WERI-Rb-1 (cell line): Measurements from ENCODE around the gene SLC1A7.
"Not testable (repeated sequence)": the region's sequence is repeated elsewhere in the genome, so short reads cannot be mapped to it uniquely, and the experiment has no call there.

ENCODE experiments used
- DNase-seq: peaks from one replicate; pipeline ENCODE4 v3.0.0-alpha.2; 2020
- H3K27ac ChIP-seq: fragments of 250-450 bp; sonication (Bioruptor Pico); 2 replicates; pipeline ENCODE4 v1.5.1; 2020; ENCODE audit warnings: mild to moderate bottlenecking, moderate library complexity
- H3K27me3 ChIP-seq: fragments of 250-450 bp; sonication (Bioruptor Pico); 2 replicates; pipeline ENCODE4 v1.5.1; 2021; ENCODE audit warnings: mild to moderate bottlenecking, low read depth, moderate library complexity; ENCODE audit not compliant: insufficient read depth, severe bottlenecking
- H3K36me3 ChIP-seq: fragments of 250-450 bp; sonication (Bioruptor Pico); 2 replicates; pipeline ENCODE4 v1.5.1; 2020; ENCODE audit warnings: mild to moderate bottlenecking, moderate library complexity
- H3K4me3 ChIP-seq: 2 replicates; pipeline ENCODE4 v1.5.1; 2011; ENCODE audit warnings: low read depth, mild to moderate bottlenecking, control low read depth, low read length
- H3K9me3 ChIP-seq: fragments of 250-450 bp; sonication (Bioruptor Pico); 2 replicates; pipeline ENCODE4 v1.5.1; 2021; ENCODE audit warnings: mild to moderate bottlenecking, moderate library complexity; ENCODE audit not compliant: severe bottlenecking
- TF ChIP-seq, protein P1 (sequence below): IDR thresholded peaks from 2 replicates; pipeline ENCODE4 v1.5.1; 2011; ENCODE audit warnings: low read depth, mild to moderate bottlenecking, control low read depth, inconsistent platforms, low read length

The SLC1A7 gene

DNA sequence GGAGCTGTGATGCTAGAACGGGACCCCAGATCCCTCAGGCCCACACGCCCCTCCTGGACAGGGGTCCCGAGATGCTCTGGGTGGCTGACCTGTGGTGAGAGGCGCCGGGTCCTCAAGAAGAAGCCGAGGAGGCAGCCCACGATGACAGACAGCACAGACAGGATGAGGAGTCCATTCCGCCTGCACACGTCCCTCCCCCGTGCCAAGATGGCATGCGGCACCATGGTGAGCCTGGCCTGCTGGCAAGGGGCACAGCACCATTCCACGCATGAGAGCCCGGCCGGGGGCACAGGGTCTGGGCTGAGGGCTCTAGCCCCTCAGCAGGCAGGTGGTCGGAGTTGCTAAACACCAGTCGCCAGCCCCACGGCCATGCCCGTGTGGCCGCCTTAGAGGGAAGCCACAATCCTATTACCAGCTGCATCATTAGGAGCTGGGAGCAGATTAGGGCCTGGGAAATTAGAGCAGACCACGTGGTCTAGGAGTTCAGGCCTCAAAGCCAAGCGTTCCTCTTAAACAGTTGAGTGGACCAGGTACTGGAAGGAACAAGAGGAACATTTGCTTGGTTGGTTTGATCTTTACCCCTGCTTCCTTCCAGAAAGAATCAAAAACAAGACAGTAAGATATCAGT lies at the start of gene SLC1A7:
Gene SLC1A7 (minus strand): TSS at position 413 of the 628 bp plus-strand sequence. CDS start 189 bp downstream, at position 224.
- Histone ChIP-seq H3K27me3 (no peaks in the 10 kb centered on the region), H3K4me3 (peak within 1 kb of the TSS; percentile 66), H3K27ac (peak within 1 kb of the TSS; percentile 90), H3K36me3 (peaks cover 39% of the 10 kb centered on the region), H3K9me3 (no peaks in the 10 kb centered on the region)
- TF ChIP-seq, protein P1, sequence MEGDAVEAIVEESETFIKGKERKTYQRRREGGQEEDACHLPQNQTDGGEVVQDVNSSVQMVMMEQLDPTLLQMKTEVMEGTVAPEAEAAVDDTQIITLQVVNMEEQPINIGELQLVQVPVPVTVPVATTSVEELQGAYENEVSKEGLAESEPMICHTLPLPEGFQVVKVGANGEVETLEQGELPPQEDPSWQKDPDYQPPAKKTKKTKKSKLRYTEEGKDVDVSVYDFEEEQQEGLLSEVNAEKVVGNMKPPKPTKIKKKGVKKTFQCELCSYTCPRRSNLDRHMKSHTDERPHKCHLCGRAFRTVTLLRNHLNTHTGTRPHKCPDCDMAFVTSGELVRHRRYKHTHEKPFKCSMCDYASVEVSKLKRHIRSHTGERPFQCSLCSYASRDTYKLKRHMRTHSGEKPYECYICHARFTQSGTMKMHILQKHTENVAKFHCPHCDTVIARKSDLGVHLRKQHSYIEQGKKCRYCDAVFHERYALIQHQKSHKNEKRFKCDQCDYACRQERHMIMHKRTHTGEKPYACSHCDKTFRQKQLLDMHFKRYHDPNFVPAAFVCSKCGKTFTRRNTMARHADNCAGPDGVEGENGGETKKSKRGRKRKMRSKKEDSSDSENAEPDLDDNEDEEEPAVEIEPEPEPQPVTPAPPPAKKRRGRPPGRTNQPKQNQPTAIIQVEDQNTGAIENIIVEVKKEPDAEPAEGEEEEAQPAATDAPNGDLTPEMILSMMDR, result no peak
- peak; percentile 86 for DNase-seq

DNA sequence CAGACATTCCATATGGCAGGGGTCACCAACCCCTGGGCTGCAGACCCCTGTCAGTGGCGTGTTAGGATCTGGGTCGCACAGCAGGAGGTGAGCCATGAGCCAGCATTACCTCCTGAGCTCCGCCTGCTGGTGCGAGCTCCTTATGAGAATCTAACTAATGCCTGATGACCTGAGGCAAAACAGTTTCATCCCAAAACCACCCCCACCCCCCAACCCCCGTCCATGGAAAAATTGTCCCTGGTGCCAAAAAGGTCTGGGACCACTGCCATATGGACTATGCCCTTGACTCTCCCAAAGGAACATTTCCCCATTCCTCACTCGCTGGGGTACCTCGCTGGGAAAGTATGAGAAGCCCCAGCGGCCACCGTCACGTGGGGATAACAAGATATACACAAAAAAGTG lies 47.8 kb upstream of the SLC1A7 start:
- TF ChIP-seq, protein P1, result peak; percentile 45
- Histone ChIP-seq H3K9me3 (no peaks in the 10 kb centered on the region), H3K27me3 (no peaks in the 10 kb centered on the region), H3K27ac (no peak overlapping the region), H3K36me3 (no peaks in the 10 kb centered on the region), H3K4me3 (no peak overlapping the region)
- peak; percentile 47 for DNase-seq

DNA sequence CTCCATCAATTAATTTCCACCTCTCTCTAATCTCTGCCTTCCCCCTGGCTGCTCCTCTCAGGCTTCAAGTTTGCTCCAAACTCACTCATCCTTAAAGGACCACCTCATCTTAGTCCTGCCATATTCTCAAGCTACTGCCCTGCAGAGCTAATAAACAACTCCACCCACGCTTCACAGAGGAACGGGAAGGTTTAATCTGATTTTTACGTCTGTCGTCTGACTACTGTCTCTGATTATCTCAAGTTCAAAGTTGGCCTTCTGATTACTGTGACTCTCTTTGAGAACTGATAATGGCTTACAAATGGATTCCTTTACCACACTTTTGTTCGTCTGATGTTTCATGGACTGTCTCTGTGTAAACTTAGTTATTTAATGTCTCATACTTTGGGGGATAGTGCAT lies 46.6 kb upstream of the SLC1A7 start:
- Histone ChIP-seq H3K9me3 (no peaks in the 10 kb centered on the region), H3K27me3 (no peaks in the 10 kb centered on the region), H3K36me3 (no peaks in the 10 kb centered on the region), H3K27ac (no peak overlapping the region), H3K4me3 (no peak overlapping the region)
- DNase-seq, result no peak
- TF ChIP-seq, protein P1, result no peak

DNA sequence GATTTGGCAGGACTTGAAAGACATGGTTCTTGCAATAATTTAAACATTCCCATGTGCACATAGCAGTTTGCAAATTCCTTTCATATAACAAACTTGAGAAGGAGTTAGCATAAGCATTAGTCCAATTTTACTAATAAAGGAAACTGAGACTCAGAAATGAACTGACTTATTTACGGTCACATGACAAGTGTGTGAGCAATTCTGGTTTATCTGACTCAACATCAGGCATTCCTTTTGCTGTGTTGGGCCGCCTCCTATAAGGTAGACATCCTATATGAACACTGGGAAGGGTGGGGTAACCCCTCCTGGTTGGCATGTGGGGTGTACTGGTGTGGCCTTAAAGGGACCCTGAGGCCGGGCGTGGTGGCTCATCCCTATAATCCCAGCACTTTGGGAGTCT lies 45.7 kb upstream of the SLC1A7 start:
- no peaks in the 10 kb centered on the region for H3K36me3 ChIP-seq
- no peak overlapping the region for H3K27ac ChIP-seq
- TF ChIP-seq, protein P1, result no peak
- no peaks in the 10 kb centered on the region for H3K9me3 ChIP-seq
- no peak for DNase-seq
- H3K4me3 ChIP-seq, result no peak overlapping the region
- H3K27me3 ChIP-seq, result no peaks in the 10 kb centered on the region

DNA sequence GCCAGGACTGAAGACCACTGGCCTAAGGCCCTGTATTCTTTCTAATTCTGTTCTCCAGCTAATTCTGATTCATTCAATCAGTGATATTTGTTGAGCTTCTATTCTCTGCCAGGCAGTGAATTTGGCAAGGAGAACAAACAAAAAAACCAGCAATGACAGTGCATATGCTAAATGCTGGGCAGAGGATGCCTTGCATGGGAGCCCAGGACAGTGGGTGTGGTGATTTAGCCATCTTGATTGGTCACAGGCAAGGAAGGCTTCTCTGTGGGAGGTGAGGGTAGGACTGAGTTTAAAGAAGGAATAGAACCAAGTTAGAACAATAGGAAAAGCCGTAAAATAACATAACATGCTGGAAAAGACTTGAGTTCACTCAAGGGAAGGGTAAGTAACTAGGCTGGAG lies 45.0 kb upstream of the SLC1A7 start:
- TF ChIP-seq, protein P1, result no peak
- no peak for DNase-seq
- no peak overlapping the region for H3K27ac ChIP-seq

DNA sequence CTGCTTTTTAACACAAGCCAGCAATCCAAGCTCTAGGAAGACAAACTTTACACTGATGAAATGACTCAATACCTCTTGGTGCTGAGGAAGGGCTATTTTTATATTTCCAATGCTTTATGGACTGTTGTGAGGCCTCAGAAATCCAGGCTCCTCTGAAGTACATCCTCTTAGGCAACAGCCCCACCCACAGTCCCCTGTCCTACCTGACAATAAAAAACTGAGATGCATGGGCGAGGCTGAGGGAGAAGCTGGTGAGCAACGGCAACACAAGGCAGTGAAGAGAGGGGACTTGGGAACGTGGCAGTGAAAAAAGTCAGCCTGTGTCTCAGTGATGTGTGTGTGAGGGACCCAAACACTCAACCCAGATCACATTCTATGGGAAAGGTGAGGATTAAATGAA lies 44.1 kb upstream of the SLC1A7 start:
- TF ChIP-seq, protein P1, result no peak
- DNase-seq, result no peak
- H3K9me3 ChIP-seq, result no peaks in the 10 kb centered on the region
- H3K27me3 ChIP-seq, result no peaks in the 10 kb centered on the region
- no peak overlapping the region for H3K4me3 ChIP-seq
- H3K27ac ChIP-seq, result no peak overlapping the region
- H3K36me3 ChIP-seq, result no peaks in the 10 kb centered on the region

More for the DNA sequence above, 45.0 kb upstream of the SLC1A7 start:
- Histone ChIP-seq H3K4me3 (no peak overlapping the region), H3K9me3 (no peaks in the 10 kb centered on the region), H3K27me3 (no peaks in the 10 kb centered on the region), H3K36me3 (no peaks in the 10 kb centered on the region)

DNA sequence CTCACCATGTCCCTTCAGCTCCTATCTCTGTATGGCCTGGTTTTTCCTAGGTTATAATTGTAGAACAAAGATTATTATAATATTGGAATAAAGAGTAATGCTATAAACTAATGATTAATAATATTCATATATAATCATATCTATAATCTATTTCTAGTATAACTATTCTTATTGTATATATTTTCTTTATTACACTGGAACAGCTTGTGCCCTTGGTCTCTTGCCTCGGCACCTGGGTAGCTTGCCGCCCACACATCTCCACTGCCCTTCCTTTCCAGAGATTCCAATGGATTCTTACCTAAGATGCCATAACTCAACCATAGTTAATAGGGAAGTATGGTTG lies 43.5 kb upstream of the SLC1A7 start:
- H3K36me3 ChIP-seq, H3K9me3 ChIP-seq, DNase-seq, H3K4me3 ChIP-seq, H3K27ac ChIP-seq, H3K27me3 ChIP-seq: not testable (repeated sequence)
